Cardiac muscle cell (in vitro differentiated cells and primary cell): Measurements from ENCODE around the gene NKX3-2. TPM values are rescaled to one million over a fixed set of nuclear protein-coding genes. Genes with fewer than 3 reads are reported as not detected.

Experiments used
- DNase-seq, 2 donors: peaks; one replicate each; pipeline versions ENCODE4 v3.0.0 to v3.0.0-alpha.2; 2010 to 2017; ENCODE audit warnings: low read depth in 1 of 2, low spot score in 1 of 2
- H3K27ac ChIP-seq: fragments of 200-600 bp; sonication (generic); 2 replicates; pipeline ENCODE4 v1.5.1; 2016
- H3K27me3 ChIP-seq: fragments of 200-600 bp; sonication (generic); 2 replicates; pipeline ENCODE4 v1.6.0; 2016; ENCODE audit warnings: control low read depth
- H3K36me3 ChIP-seq: fragments of 200-600 bp; sonication (generic); 2 replicates; pipeline ENCODE4 v1.5.1; 2016; ENCODE audit warnings: control low read depth
- H3K4me1 ChIP-seq: fragments of 200-600 bp; sonication (generic); 2 replicates; pipeline ENCODE4 v1.8.1; 2017; ENCODE audit warnings: low read depth, mild to moderate bottlenecking, mixed run types
- H3K4me3 ChIP-seq: fragments of 200-600 bp; sonication (generic); 2 replicates; pipeline ENCODE4 v1.5.1; 2016; ENCODE audit warnings: mild to moderate bottlenecking
- H3K9me3 ChIP-seq: fragments of 200-600 bp; sonication (generic); 2 replicates; pipeline ENCODE4 v1.5.1; 2017; ENCODE audit warnings: low read depth, mild to moderate bottlenecking, control low read depth
- CTCF ChIP-seq: IDR thresholded peaks from 2 replicates; pipeline ENCODE4 v1.5.1; 2012; ENCODE audit warnings: low read depth, mild to moderate bottlenecking, low read length
- polyA plus RNA-seq: library from polyadenylated mRNA; unstranded; fragments of >200 nt; fragmentation: Nextera tagmentation; extraction: Ambion mirVana; gene quantifications from 2 replicates; pipeline ENCODE4 v1.2.1, GENCODE V29; 2016
- total RNA-seq: library from RNA; depleted of rRNA; stranded (reverse); fragments of >200 nt; gene quantifications from 2 replicates; pipeline ENCODE4 v1.2.3, GENCODE V29; 2016

The NKX3-2 gene
- total and polyA plus RNA-seq, 2 experiments from 2014 or later, result 0.45 TPM; not detected in 1

- Histone ChIP-seq H3K4me1 (no peaks in the 10 kb centered on the region), H3K27ac (no peak overlapping the region), H3K27me3 (peaks cover 100% of the 10 kb centered on the region), H3K9me3 (no peaks in the 10 kb centered on the region), H3K36me3 (no peaks in the 10 kb centered on the region), H3K4me3 (no peak overlapping the region)
- TF ChIP-seq CTCF, result no peak
- DNase-seq, result no peak
Measured at GRCh38 chr4:13533670-13534343, 10.5 kb downstream of the NKX3-2 start.

GRCh38 chr4:13531625-13531998 lies 12.7 kb downstream of the NKX3-2 start:
- Histone ChIP-seq H3K9me3 (no peaks in the 10 kb centered on the region), H3K4me3 (no peak overlapping the region), H3K27me3 (peaks cover 100% of the 10 kb centered on the region), H3K4me1 (no peaks in the 10 kb centered on the region), H3K27ac (no peak overlapping the region), H3K36me3 (no peaks in the 10 kb centered on the region)
- no peak for DNase-seq
- no peak for TF ChIP-seq CTCF

- DNase-seq, result no peak
- Histone ChIP-seq H3K4me1 (no peaks in the 10 kb centered on the region), H3K4me3 (no peak overlapping the region), H3K9me3 (no peaks in the 10 kb centered on the region), H3K27me3 (peaks cover 100% of the 10 kb centered on the region), H3K27ac (no peak overlapping the region), H3K36me3 (no peaks in the 10 kb centered on the region)
- no peak for TF ChIP-seq CTCF
Measured at GRCh38 chr4:13530823-13531624, 13.3 kb downstream of the NKX3-2 start.

- no peaks in the 10 kb centered on the region for H3K9me3 ChIP-seq
- no peak overlapping the region for H3K4me3 ChIP-seq
- H3K27me3 ChIP-seq, result peaks cover 100% of the 10 kb centered on the region
- no peaks in the 10 kb centered on the region for H3K36me3 ChIP-seq
- no peaks in the 10 kb centered on the region for H3K4me1 ChIP-seq
- TF ChIP-seq CTCF, result no peak
- no peak for DNase-seq
- no peak overlapping the region for H3K27ac ChIP-seq
Measured at GRCh38 chr4:13529128-13529919, 15.0 kb downstream of the NKX3-2 start.

- no peak overlapping the region for H3K4me3 ChIP-seq
- no peaks in the 10 kb centered on the region for H3K36me3 ChIP-seq
- no peak for DNase-seq
- no peaks in the 10 kb centered on the region for H3K4me1 ChIP-seq
- H3K9me3 ChIP-seq, result no peaks in the 10 kb centered on the region
- peaks cover 100% of the 10 kb centered on the region for H3K27me3 ChIP-seq
- H3K27ac ChIP-seq, result no peak overlapping the region
- no peak for TF ChIP-seq CTCF
Measured at GRCh38 chr4:13528821-13529127, 15.5 kb downstream of the NKX3-2 start.
